Endothelial cell of umbilical vein (primary cell): ENCODE results near the gene CYBA. TPM values are rescaled to one million over a fixed set of nuclear protein-coding genes. Genes with fewer than 3 reads are reported as not detected.

Experiments used
- BruUV-seq: library from RNA; stranded (reverse); fragments of 400-500 nt; replicated peaks from 2 replicates; lab custom pipeline; 2021; lab: Mats Ljungman, UMichigan
- CTCF ChIA-PET: fragments of 300-600, 350-600 bp; sonication (Branson Sonifier 250); formaldehyde crosslinking; loops from one replicate; lab custom pipeline; 2021; ENCODE audit warnings: antibody characterized with exemption, inconsistent platforms; lab: Charles Lee
- POLR2A ChIA-PET: fragments of 300-600, 350-600 bp; sonication (Branson Sonifier 250); formaldehyde crosslinking; loops from one replicate; lab custom pipeline; 2021; ENCODE audit warnings: antibody characterized with exemption, inconsistent platforms; lab: Charles Lee
- DNase-seq: peaks from one replicate; pipeline ENCODE4 v3.0.0-alpha.2; 2011; ENCODE audit warnings: low read depth, low spot score
- FAIRE-seq: peaks from 2 replicates; lab custom pipeline; 2011; peaks lifted over from hg19 to GRCh38; lab: Jason Lieb, UNC
- H2AFZ ChIP-seq: 2 replicates; pipeline ENCODE4 v1.6.0; 2012; ENCODE audit warnings: low read depth, low read length, control low read depth, inconsistent platforms
- H3K27ac ChIP-seq: 2 replicates; pipeline ENCODE4 v1.5.1; 2011; ENCODE audit warnings: low read depth, mild to moderate bottlenecking, control low read depth, low read length, moderate library complexity; ENCODE audit not compliant: insufficient read depth
- H3K27me3 ChIP-seq, 2 experiments: 2 replicates each; pipeline versions ENCODE4 v1.6.0 to v1.6.1; 2011; ENCODE audit warnings: low read length in 2 of 2, mixed read lengths in 1 of 2; ENCODE audit not compliant: control insufficient read depth in 2 of 2, insufficient read depth in 2 of 2
- H3K36me3 ChIP-seq, 2 experiments: 2 replicates in 1 of 2; 3 replicates in 1 of 2; pipeline ENCODE4 v1.5.1; 2011; ENCODE audit warnings: low read length in 2 of 2, mild to moderate bottlenecking in 1 of 2, moderate library complexity in 1 of 2; ENCODE audit not compliant: control insufficient read depth in 2 of 2, insufficient read depth in 2 of 2; ENCODE audit errors: extremely low read depth in 1 of 2
- H3K4me1 ChIP-seq: 3 replicates; pipeline ENCODE4 v1.5.1; 2011; ENCODE audit warnings: mild to moderate bottlenecking, low read length; ENCODE audit not compliant: control insufficient read depth, insufficient read depth; ENCODE audit errors: extremely low read depth
- H3K4me2 ChIP-seq: 2 replicates; pipeline ENCODE4 v1.6.1; 2011; ENCODE audit warnings: low read length, control low read depth, mixed read lengths; ENCODE audit not compliant: insufficient read depth
- H3K4me3 ChIP-seq, 3 experiments: fragments of 200-600 bp in 1 of 3; sonication (generic), shearing (Covaris generic) in 1 of 3; replicated peaks in 1 of 3; 2 replicates each; pipeline ENCODE4 v1.5.1; 2011 to 2016; ENCODE audit warnings: control low read depth in 3 of 3, low read length in 3 of 3, mild to moderate bottlenecking in 2 of 3, inconsistent platforms in 1 of 3, low read depth in 1 of 3, moderate library complexity in 1 of 3; ENCODE audit not compliant: insufficient read depth in 1 of 3
- H3K79me2 ChIP-seq: 2 replicates; pipeline ENCODE4 v1.6.0; 2012; ENCODE audit warnings: low read length, inconsistent platforms; ENCODE audit not compliant: control insufficient read depth, insufficient read depth
- H3K9ac ChIP-seq: replicated peaks from 2 replicates; pipeline ENCODE3; 2011; ENCODE audit warnings: low read length, control low read depth; ENCODE audit not compliant: insufficient read depth; ENCODE audit errors: extremely low read depth
- H3K9me1 ChIP-seq: replicated peaks from 3 replicates; pipeline ENCODE4 v1.6.0; 2011; ENCODE audit warnings: mild to moderate bottlenecking, low read length; ENCODE audit not compliant: control insufficient read depth, insufficient read depth; ENCODE audit errors: extremely low read depth
- H3K9me3 ChIP-seq: replicated peaks from 2 replicates; pipeline ENCODE4 v1.5.1; 2012; ENCODE audit warnings: low read length, inconsistent platforms; ENCODE audit not compliant: control insufficient read depth, insufficient read depth
- H4K20me1 ChIP-seq: replicated peaks from 2 replicates; pipeline ENCODE3; 2011; ENCODE audit warnings: mild to moderate bottlenecking, low read length; ENCODE audit not compliant: control insufficient read depth, insufficient read depth; ENCODE audit errors: extremely low read depth
- CTCF ChIP-seq, 2 donors: IDR thresholded peaks; 1 replicate in 1 of 2; 2 replicates in 1 of 2; pipeline ENCODE4 v1.5.1; 2011; ENCODE audit warnings: low read length in 2 of 2, mild to moderate bottlenecking in 2 of 2, moderate library complexity in 2 of 2, control low read depth in 1 of 2, inconsistent platforms in 1 of 2, low read depth in 1 of 2; ENCODE audit not compliant: insufficient read depth in 1 of 2; ENCODE audit errors: extremely low read depth in 1 of 2
- EZH2 ChIP-seq: IDR thresholded peaks from 2 replicates; pipeline ENCODE4 v1.6.1; 2012; ENCODE audit warnings: borderline replicate concordance, low read depth, mild to moderate bottlenecking, moderate library complexity, low read length, inconsistent platforms; ENCODE audit not compliant: severe bottlenecking
- FOS ChIP-seq: IDR thresholded peaks from 2 replicates; pipeline ENCODE4 v1.6.1; 2011; ENCODE audit warnings: mild to moderate bottlenecking, low read length, moderate library complexity, borderline replicate concordance; ENCODE audit not compliant: insufficient read depth
- GATA2 ChIP-seq: IDR thresholded peaks from 2 replicates; pipeline ENCODE4 v1.7.0; 2011; ENCODE audit warnings: low read depth, mild to moderate bottlenecking, moderate library complexity, mixed read lengths, low read length; ENCODE audit not compliant: insufficient read length, insufficient read depth
- JUN ChIP-seq: IDR thresholded peaks from 2 replicates; pipeline ENCODE4 v1.6.1; 2011; ENCODE audit warnings: borderline replicate concordance, low read depth; ENCODE audit not compliant: insufficient read length, insufficient read depth
- MAX ChIP-seq: IDR thresholded peaks from 2 replicates; pipeline ENCODE4 v1.6.1; 2011; ENCODE audit not compliant: insufficient read depth, insufficient read length
- MYC ChIP-seq: IDR thresholded peaks from one replicate; pipeline ENCODE4 v1.6.1; 2011; ENCODE audit warnings: mild to moderate bottlenecking, low read depth, low read length
- POLR2A ChIP-seq: IDR thresholded peaks from 2 replicates; pipeline ENCODE4 v1.6.1; 2012; ENCODE audit warnings: low read depth, mild to moderate bottlenecking, control low read depth, low read length
- POLR2AphosphoS5 ChIP-seq: IDR thresholded peaks from 2 replicates; pipeline ENCODE4 v1.6.1; 2012; ENCODE audit warnings: low read depth, mild to moderate bottlenecking, control low read depth, low read length, moderate library complexity; ENCODE audit not compliant: insufficient read depth
- dilution Hi-C: fragments of 300-500 bp; cut with MboI; formaldehyde crosslinking; loops from one replicate; pipeline ENCODE4 v1.15.0; 2019; ENCODE audit warnings: low sequenced_read_pairs; ENCODE audit not compliant: extremely low pct_ligation_motif_present
- intact Hi-C: fragments of 100-400 bp; cut with micrococcal nuclease; formaldehyde crosslinking; loops from one replicate; pipeline ENCODE4 v1.10.0; 2022
- polyA plus RNA-seq, 4 experiments: library from polyadenylated mRNA; depleted of rRNA in 3 of 4; stranded (reverse) in 3 of 4; unstranded in 1 of 4; fragments of >200 nt; gene quantifications; 2 replicates each; pipeline versions ENCODE4 v1.2.1 to v1.2.3, GENCODE V29; 2011 to 2012; ENCODE audit warnings: missing spikeins in 1 of 4
- total RNA-seq: library from RNA; stranded (reverse); gene quantifications from 2 replicates; pipeline ENCODE4 v1.2.3, GENCODE V29; 2021

The CYBA gene
- total and polyA plus RNA-seq, 2 donors (not counting 3 experiments of a cell fraction or from before 2014, with no cell fraction given): 37.0 to 77.3 TPM

- BruUV-seq: no TSS peak
- H2AFZ ChIP-seq: no peak overlapping the region
- peaks cover 0 to 2% of the 10 kb centered on the region in 2 experiments for H3K27me3 ChIP-seq
- no peaks in the 10 kb centered on the region for H3K4me1 ChIP-seq
- no peak overlapping the region for H3K4me3 ChIP-seq
- ChIA-PET POLR2A (no interaction called here), CTCF (no interaction called here)
- H3K4me2 ChIP-seq: no peak overlapping the region
- H3K36me3 ChIP-seq: no peaks in the 10 kb centered on the region
- TF ChIP-seq MAX (no peak), MYC (no peak), POLR2A (no peak), EZH2 (no peak), POLR2AphosphoS5 (no peak), JUN (no peak), GATA2 (no peak), FOS (no peak), CTCF (IDR thresholded peaks at IDR 0.05; ENCODE audit: extremely low read depth in 1 of 2, insufficient read depth in 1 of 2, low read depth in 1 of 2, low read length in 2 of 2) (no peak)
- dilution Hi-C loops (no loop called here), intact Hi-C loops (no loop called here)
- DNase-seq (no peak), FAIRE-seq (no peak)
- no peak overlapping the region for H3K9ac ChIP-seq
- no peaks in the 10 kb centered on the region for H4K20me1 ChIP-seq
- no peaks in the 10 kb centered on the region for H3K9me3 ChIP-seq
- no peak overlapping the region for H3K27ac ChIP-seq
- no peaks in the 10 kb centered on the region for H3K79me2 ChIP-seq
- no peaks in the 10 kb centered on the region for H3K9me1 ChIP-seq
These were observed 41.2 kb upstream of the CYBA start for GRCh38 chr16:88691924-88692560.
